ENCODE data around the gene ANKS3. TPM values are rescaled to one million over a fixed set of nuclear protein-coding genes. Genes with fewer than 3 reads are reported as not detected.

ANKS3 gene
- total and polyA plus RNA-seq, 2 of the 8 experiments (the other 6 are each of a cell fraction or from before 2014, with no cell fraction given), result 15.5 to 23.9 TPM

GRCh38 chr16:4688674-4689045 is 45.4 kb downstream of the ANKS3 start (continued):
- TF ChIP-seq CHD7 (IDR thresholded peaks at IDR 0.05; ENCODE audit: insufficient replicate concordance, low read length), result no peak
- TF ChIP-seq GTF2F1 (IDR thresholded peaks at IDR 0.05; ENCODE audit: borderline replicate concordance, low read depth, low read length), result no peak
- no peak for TF ChIP-seq CTCF (IDR thresholded peaks at IDR 0.05; ENCODE audit: control extremely low read depth in 1 of 3, insufficient read depth in 1 of 3, low read depth in 1 of 3, low read length in 3 of 3)
- no peak for TF ChIP-seq HDAC2 (IDR thresholded peaks at IDR 0.05; ENCODE audit: borderline replicate concordance in 1 of 2, low read depth in 2 of 2, low read length in 2 of 2)
- no peak for TF ChIP-seq PHF8 (conservative IDR thresholded peaks at IDR 0.05; ENCODE audit: low read depth, low read length)
- no peak for TF ChIP-seq SIX5 (IDR thresholded peaks at IDR 0.05; ENCODE audit: low read depth, low read length)

Measured in H1 (cell line).